Cardiac fibroblast (primary cell): ENCODE measurements around the gene NUDCD3.

ENCODE experiments used
- DNase-seq, 2 donors: peaks; one replicate each; pipeline versions ENCODE4 v3.0.0 to v3.0.0-alpha.2; 2010; ENCODE audit warnings: low read depth in 2 of 2
- H3K4me3 ChIP-seq, 2 donors: replicated peaks in 1 of 2; 1 replicate in 1 of 2; 2 replicates in 1 of 2; pipeline ENCODE4 v1.5.1; 2011; ENCODE audit warnings: low read depth in 2 of 2, low read length in 2 of 2, mild to moderate bottlenecking in 2 of 2, moderate library complexity in 1 of 2
- CTCF ChIP-seq: IDR thresholded peaks from one replicate; pipeline ENCODE4 v1.5.1; 2011; ENCODE audit warnings: low read depth, mild to moderate bottlenecking, low read length, inconsistent platforms

NUDCD3 gene

GRCh38 chr7:44463169-44463808, 27.2 kb downstream of the NUDCD3 start:
- TF ChIP-seq CTCF: peak; percentile 25
- peak; percentile 46 to 50 for DNase-seq
- H3K4me3 ChIP-seq: no peak overlapping the region

GRCh38 chr7:44461387-44461786, 29.1 kb downstream of the NUDCD3 start:
- TF ChIP-seq CTCF: no peak
- H3K4me3 ChIP-seq: no peak overlapping the region
- peak; percentile 48 to 92 for DNase-seq

- H3K4me3 ChIP-seq: no peak overlapping the region
- DNase-seq: no peak
- TF ChIP-seq CTCF: no peak
Measured at GRCh38 chr7:44460325-44460724, 30.1 kb downstream of the NUDCD3 start.

GRCh38 chr7:44455155-44455554, 35.3 kb downstream of the NUDCD3 start:
- no peak overlapping the region for H3K4me3 ChIP-seq
- no peak for TF ChIP-seq CTCF
- DNase-seq: no peak

- no peak for TF ChIP-seq CTCF
- no peak overlapping the region for H3K4me3 ChIP-seq
- no peak for DNase-seq
Measured at GRCh38 chr7:44454348-44454747, 36.1 kb downstream of the NUDCD3 start.

- no peak for TF ChIP-seq CTCF
- DNase-seq: no peak
- H3K4me3 ChIP-seq: no peak overlapping the region
Measured at GRCh38 chr7:44451123-44451522, 39.3 kb downstream of the NUDCD3 start.

GRCh38 chr7:44449584-44449928, 40.9 kb downstream of the NUDCD3 start:
- peak; percentile 16 to 40 for DNase-seq
- no peak overlapping the region for H3K4me3 ChIP-seq
- TF ChIP-seq CTCF: no peak
